Daoy (cell line): ENCODE results near the gene IQCH. TPM values are rescaled to one million over a fixed set of nuclear protein-coding genes. Genes with fewer than 3 reads are reported as not detected.
"Not testable (repeated sequence)": the region's sequence is repeated elsewhere in the genome, so short reads cannot be mapped to it uniquely, and the experiment has no call there.

Source experiments
- DNase-seq: peaks from one replicate; pipeline ENCODE4 v3.0.0-alpha.2; 2015; ENCODE audit warnings: low read depth
- total RNA-seq: library from RNA; depleted of rRNA; stranded (reverse); fragments of >200 nt; shearing (Covaris generic); gene quantifications from 2 replicates; pipeline ENCODE4 v1.2.3, GENCODE V29; 2014

IQCH gene
- total RNA-seq, 1 experiment from 2014 or later = 3.2 TPM

GRCh38 chr15:67436351-67437250 is 182.0 kb downstream of the IQCH start:
- not testable (repeated sequence) for DNase-seq

- DNase-seq = no peak
Measured at GRCh38 chr15:67444100-67444499, 189.5 kb downstream of the IQCH start.

- DNase-seq = no peak
Measured at GRCh38 chr15:67446449-67446848, 191.9 kb downstream of the IQCH start.

GRCh38 chr15:67448372-67448771 is 193.8 kb downstream of the IQCH start:
- not testable (repeated sequence) for DNase-seq

GRCh38 chr15:67453703-67454102 is 199.1 kb downstream of the IQCH start:
- not testable (repeated sequence) for DNase-seq

- DNase-seq = peak; percentile 64
Measured at GRCh38 chr15:67456677-67457529, 202.3 kb downstream of the IQCH start.

- DNase-seq = peak; percentile 21
Measured at GRCh38 chr15:67458331-67459029, 203.9 kb downstream of the IQCH start.

- DNase-seq = no peak
Measured at GRCh38 chr15:67460521-67460920, 205.9 kb downstream of the IQCH start.

- DNase-seq = no peak
Measured at GRCh38 chr15:67461735-67462134, 207.1 kb downstream of the IQCH start.

GRCh38 chr15:67462875-67463274 is 208.3 kb downstream of the IQCH start:
- no peak for DNase-seq

- DNase-seq = no peak
Measured at GRCh38 chr15:67463488-67463887, 208.9 kb downstream of the IQCH start.

GRCh38 chr15:67465196-67465952 is 210.8 kb downstream of the IQCH start:
- no peak for DNase-seq

- DNase-seq = no peak
Measured at GRCh38 chr15:67468416-67468815, 213.8 kb downstream of the IQCH start.

GRCh38 chr15:67469680-67470079 is 215.1 kb downstream of the IQCH start:
- DNase-seq = no peak

- no peak for DNase-seq
Measured at GRCh38 chr15:67472957-67473356, 218.4 kb downstream of the IQCH start.

- DNase-seq = no peak
Measured at GRCh38 chr15:67474405-67475110, 220.0 kb downstream of the IQCH start.

- peak; percentile 9 for DNase-seq
Measured at GRCh38 chr15:67479781-67480505, 225.4 kb downstream of the IQCH start.

- no peak for DNase-seq
Measured at GRCh38 chr15:67480741-67481140, 226.2 kb downstream of the IQCH start.

- no peak for DNase-seq
Measured at GRCh38 chr15:67481680-67482079, 227.1 kb downstream of the IQCH start.

GRCh38 chr15:67495585-67495984 is 241.0 kb downstream of the IQCH start:
- DNase-seq = no peak
